AG10803 (cell line): ENCODE data around the gene B4GALT3.

ENCODE experiments used
- DNase-seq: peaks from one replicate; pipeline ENCODE4 v3.0.0; 2010; ENCODE audit warnings: low read depth
- H3K4me3 ChIP-seq: 2 replicates; pipeline ENCODE4 v1.5.1; 2011; ENCODE audit warnings: mild to moderate bottlenecking, low read length, control low read depth
- TF ChIP-seq, protein P1 (sequence below): conservative IDR thresholded peaks from 2 replicates; pipeline ENCODE4 v1.5.1; 2011; ENCODE audit warnings: mild to moderate bottlenecking, low read length, control low read depth, inconsistent platforms

The B4GALT3 gene

DNA sequence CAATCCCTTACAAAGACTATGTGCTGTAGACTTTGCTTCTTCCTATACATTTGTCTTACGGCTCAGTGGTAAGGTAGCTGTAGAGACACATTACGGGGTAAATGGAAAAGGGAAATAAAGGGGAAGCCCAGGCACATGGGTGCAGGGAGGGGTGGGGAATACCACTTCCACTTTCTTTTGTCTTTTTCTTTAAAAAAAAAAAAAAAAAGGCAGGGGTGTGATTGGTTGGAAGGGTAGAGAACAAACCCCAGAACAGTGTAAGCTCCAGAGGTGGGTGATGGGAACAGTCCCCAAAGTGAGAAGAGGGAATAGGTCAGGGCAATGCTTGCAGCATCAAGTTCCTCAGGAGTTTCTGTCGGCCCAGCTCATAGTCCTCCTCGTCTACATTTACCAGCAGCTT lies 55.5 kb downstream of the B4GALT3 start:
- no peak for DNase-seq
- TF ChIP-seq, protein P1, sequence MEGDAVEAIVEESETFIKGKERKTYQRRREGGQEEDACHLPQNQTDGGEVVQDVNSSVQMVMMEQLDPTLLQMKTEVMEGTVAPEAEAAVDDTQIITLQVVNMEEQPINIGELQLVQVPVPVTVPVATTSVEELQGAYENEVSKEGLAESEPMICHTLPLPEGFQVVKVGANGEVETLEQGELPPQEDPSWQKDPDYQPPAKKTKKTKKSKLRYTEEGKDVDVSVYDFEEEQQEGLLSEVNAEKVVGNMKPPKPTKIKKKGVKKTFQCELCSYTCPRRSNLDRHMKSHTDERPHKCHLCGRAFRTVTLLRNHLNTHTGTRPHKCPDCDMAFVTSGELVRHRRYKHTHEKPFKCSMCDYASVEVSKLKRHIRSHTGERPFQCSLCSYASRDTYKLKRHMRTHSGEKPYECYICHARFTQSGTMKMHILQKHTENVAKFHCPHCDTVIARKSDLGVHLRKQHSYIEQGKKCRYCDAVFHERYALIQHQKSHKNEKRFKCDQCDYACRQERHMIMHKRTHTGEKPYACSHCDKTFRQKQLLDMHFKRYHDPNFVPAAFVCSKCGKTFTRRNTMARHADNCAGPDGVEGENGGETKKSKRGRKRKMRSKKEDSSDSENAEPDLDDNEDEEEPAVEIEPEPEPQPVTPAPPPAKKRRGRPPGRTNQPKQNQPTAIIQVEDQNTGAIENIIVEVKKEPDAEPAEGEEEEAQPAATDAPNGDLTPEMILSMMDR = no peak
- H3K4me3 ChIP-seq = no peak overlapping the region
